SJSA1 (cell line): ENCODE data around the gene XYLB. TPM values are rescaled to one million over a fixed set of nuclear protein-coding genes. Genes with fewer than 3 reads are reported as not detected.

Experiments used
- DNase-seq, 2 experiments: peaks; one replicate each; pipeline ENCODE4 v3.0.0-alpha.2; 2015 to 2020; ENCODE audit warnings: low spot score in 2 of 2, low read depth in 1 of 2
- H3K27ac ChIP-seq: fragments of 250-450 bp; sonication (Bioruptor Pico); 2 replicates; pipeline ENCODE4 v1.5.1; 2020; ENCODE audit warnings: mild to moderate bottlenecking, moderate library complexity
- H3K27me3 ChIP-seq: fragments of 250-450 bp; sonication (Bioruptor Pico); replicated peaks from 2 replicates; pipeline ENCODE4 v1.5.1; 2020; ENCODE audit warnings: mild to moderate bottlenecking, moderate library complexity
- H3K36me3 ChIP-seq: fragments of 250-450 bp; sonication (Bioruptor Pico); 2 replicates; pipeline ENCODE4 v1.5.1; 2020; ENCODE audit warnings: mild to moderate bottlenecking
- H3K4me1 ChIP-seq: fragments of 250-450 bp; sonication (Bioruptor Pico); replicated peaks from 2 replicates; pipeline ENCODE4 v1.6.1; 2021; ENCODE audit warnings: mild to moderate bottlenecking
- H3K4me3 ChIP-seq: fragments of 250-450 bp; sonication (Bioruptor Pico); 2 replicates; pipeline ENCODE4 v1.5.1; 2020; ENCODE audit warnings: mild to moderate bottlenecking
- H3K9me3 ChIP-seq: fragments of 250-450 bp; sonication (Bioruptor Pico); replicated peaks from 2 replicates; pipeline ENCODE4 v1.5.1; 2020; ENCODE audit warnings: mild to moderate bottlenecking
- total RNA-seq: library from RNA; depleted of rRNA; stranded (reverse); fragments of >200 nt; shearing (Covaris generic); gene quantifications from 2 replicates; pipeline ENCODE4 v1.2.3, GENCODE V29; 2014; rRNA removed

XYLB gene
- total RNA-seq, 1 experiment from 2014 or later: 3.0 TPM

GRCh38 chr3:38453913-38454177 lies 107.3 kb downstream of the XYLB start:
- H3K27ac ChIP-seq: no peak overlapping the region
- H3K4me1 ChIP-seq: peaks cover 13% of the 10 kb centered on the region; the same call in 1 of the 2 replicates
- no peaks in the 10 kb centered on the region; the same call in 1 of the 2 replicates for H3K27me3 ChIP-seq
- no peaks in the 10 kb centered on the region for H3K36me3 ChIP-seq
- peak overlapping the region; percentile 90 for H3K4me3 ChIP-seq
- peaks cover 4% of the 10 kb centered on the region; the same call in 1 of the 2 replicates for H3K9me3 ChIP-seq
- DNase-seq: no peak

- H3K4me3 ChIP-seq: peak overlapping the region; percentile 90
- peak in 1 of 2 experiments; percentile 41 for DNase-seq
- no peak overlapping the region for H3K27ac ChIP-seq
- H3K27me3 ChIP-seq: no peaks in the 10 kb centered on the region; the same call in 1 of the 2 replicates
- peaks cover 13% of the 10 kb centered on the region; the same call in 1 of the 2 replicates for H3K4me1 ChIP-seq
- H3K36me3 ChIP-seq: no peaks in the 10 kb centered on the region
- H3K9me3 ChIP-seq: peaks cover 4% of the 10 kb centered on the region; the same call in 1 of the 2 replicates
Observed at GRCh38 chr3:38454178-38454883, 107.7 kb downstream of the XYLB start.

GRCh38 chr3:38454884-38455638 lies 108.5 kb downstream of the XYLB start:
- no peaks in the 10 kb centered on the region for H3K27me3 ChIP-seq
- peaks cover 4% of the 10 kb centered on the region; the same call in 1 of the 2 replicates for H3K9me3 ChIP-seq
- DNase-seq: peak; percentile 34 to 60
- no peaks in the 10 kb centered on the region for H3K36me3 ChIP-seq
- H3K27ac ChIP-seq: no peak overlapping the region
- H3K4me3 ChIP-seq: peak overlapping the region; percentile 90
- peaks cover 13% of the 10 kb centered on the region; the same call in 1 of the 2 replicates for H3K4me1 ChIP-seq

GRCh38 chr3:38455639-38456430 lies 109.2 kb downstream of the XYLB start:
- H3K4me3 ChIP-seq: peak overlapping the region; percentile 90
- H3K36me3 ChIP-seq: no peaks in the 10 kb centered on the region
- H3K27ac ChIP-seq: no peak overlapping the region
- DNase-seq: peak in 1 of 2 experiments; percentile 28
- no peaks in the 10 kb centered on the region for H3K27me3 ChIP-seq
- peaks cover 4% of the 10 kb centered on the region; the same call in 1 of the 2 replicates for H3K9me3 ChIP-seq
- peaks cover 13% of the 10 kb centered on the region; the same call in 1 of the 2 replicates for H3K4me1 ChIP-seq

- no peaks in the 10 kb centered on the region for H3K36me3 ChIP-seq
- DNase-seq: no peak
- no peak overlapping the region for H3K27ac ChIP-seq
- H3K4me1 ChIP-seq: peaks cover 13% of the 10 kb centered on the region; the same call in 1 of the 2 replicates
- H3K27me3 ChIP-seq: no peaks in the 10 kb centered on the region
- H3K4me3 ChIP-seq: no peak overlapping the region
- H3K9me3 ChIP-seq: peaks cover 4% of the 10 kb centered on the region; the same call in 1 of the 2 replicates
Observed at GRCh38 chr3:38457111-38458003, 110.8 kb downstream of the XYLB start.

GRCh38 chr3:38458796-38459498 lies 112.4 kb downstream of the XYLB start:
- Histone ChIP-seq H3K27me3 (no peaks in the 10 kb centered on the region), H3K4me1 (peaks cover 13% of the 10 kb centered on the region; the same call in 1 of the 2 replicates), H3K36me3 (no peaks in the 10 kb centered on the region), H3K4me3 (no peak overlapping the region), H3K27ac (no peak overlapping the region), H3K9me3 (peaks cover 4% of the 10 kb centered on the region; the same call in 1 of the 2 replicates)
- no peak for DNase-seq

- Histone ChIP-seq H3K27me3 (no peaks in the 10 kb centered on the region), H3K4me1 (peaks cover 10% of the 10 kb centered on the region; the same call in 1 of the 2 replicates), H3K36me3 (no peaks in the 10 kb centered on the region), H3K9me3 (no peaks in the 10 kb centered on the region), H3K4me3 (no peak overlapping the region), H3K27ac (no peak overlapping the region)
- DNase-seq: no peak
Observed at GRCh38 chr3:38459499-38460048, 113.0 kb downstream of the XYLB start.

- H3K4me1 ChIP-seq: 0 out of 2 replicates have a peak, but pooled peaks cover 4% of the 10 kb centered on the region
Observed at GRCh38 chr3:38460377-38461270, 114.0 kb downstream of the XYLB start.

More at GRCh38 chr3:38460377-38461270, 114.0 kb downstream of the XYLB start:
- Histone ChIP-seq H3K4me3 (no peak overlapping the region), H3K27me3 (no peaks in the 10 kb centered on the region), H3K9me3 (no peaks in the 10 kb centered on the region), H3K36me3 (no peaks in the 10 kb centered on the region), H3K27ac (no peak overlapping the region)
- DNase-seq: no peak

Other genes with a start within 250 kb of the XYLB start
- 10.0 and 16.3 TPM in 2 replicates for gene ACAA1, start 209.7 kb upstream of the XYLB start, total RNA-seq
- 4.4 and 5.2 TPM in 2 replicates for gene MYD88, start 208.1 kb upstream of the XYLB start, total RNA-seq
- 30.1 and 37.3 TPM in 2 replicates for gene OXSR1, start 181.2 kb upstream of the XYLB start, total RNA-seq
- gene SLC22A13, start 81.0 kb upstream of the XYLB start, total RNA-seq: not detected in 2 replicates
- not detected in 2 replicates for gene SLC22A14, start 64.5 kb upstream of the XYLB start, total RNA-seq
- gene ACVR2B, start 107.1 kb downstream of the XYLB start, total RNA-seq: 1.1 and 2.2 TPM in 2 replicates
- gene EXOG, start 149.6 kb downstream of the XYLB start, total RNA-seq: 9.0 and 11.7 TPM in 2 replicates